Caco-2 (cell line): ENCODE results near the gene AEBP2. TPM values are rescaled to one million over a fixed set of nuclear protein-coding genes. Genes with fewer than 3 reads are reported as not detected.

Experiments used
- BruUV-seq: library from RNA; stranded (reverse); fragments of 400-500 nt; replicated peaks from 2 replicates; lab custom pipeline; 2021; lab: Mats Ljungman, UMichigan
- CTCF ChIA-PET: fragments of 300-600 bp; sonication (Branson Sonifier 250); formaldehyde crosslinking; loops from one replicate; lab custom pipeline; 2022; ENCODE audit warnings: antibody characterized with exemption; lab: Charles Lee
- POLR2A ChIA-PET: fragments of 300-600 bp; sonication (Branson Sonifier 250); formaldehyde crosslinking; loops from one replicate; lab custom pipeline; 2022; ENCODE audit warnings: antibody characterized with exemption; lab: Charles Lee
- DNase-seq, 2 experiments: peaks; one replicate each; pipeline versions ENCODE4 v3.0.0 to v3.0.0-alpha.2; 2020 to 2022
- H3K27me3 ChIP-seq: replicated peaks from 2 replicates; pipeline ENCODE4 v1.6.0; 2011; ENCODE audit warnings: low read length; ENCODE audit not compliant: control insufficient read depth, insufficient read depth
- H3K36me3 ChIP-seq: 2 replicates; pipeline ENCODE4 v1.5.1; 2011; ENCODE audit warnings: low read length; ENCODE audit not compliant: control insufficient read depth, insufficient read depth
- H3K4me1 ChIP-seq: fragments of 250-450 bp; sonication (Bioruptor Pico); 2 replicates; pipeline ENCODE4 v1.5.1; 2020; ENCODE audit warnings: mild to moderate bottlenecking
- H3K4me3 ChIP-seq: 2 replicates; pipeline ENCODE4 v1.5.1; 2011; ENCODE audit warnings: low read depth, mild to moderate bottlenecking, control low read depth, low read length
- H3K9me3 ChIP-seq: fragments of 250-450 bp; sonication (Bioruptor Pico); 2 replicates; pipeline ENCODE4 v1.5.1; 2020; ENCODE audit warnings: mild to moderate bottlenecking, moderate library complexity
- H3K27ac Mint-ChIP-seq: one replicate; pipeline ENCODE4 v1.8.0; 2022; ENCODE audit warnings: mixed read lengths; ENCODE audit not compliant: unreplicated experiment
- H3K27me3 Mint-ChIP-seq: one replicate; pipeline ENCODE4 v1.8.0; 2022; ENCODE audit warnings: mixed read lengths; ENCODE audit not compliant: insufficient read depth, unreplicated experiment
- H3K36me3 Mint-ChIP-seq: one replicate; pipeline ENCODE4 v1.8.0; 2022; ENCODE audit warnings: mild to moderate bottlenecking, mixed read lengths; ENCODE audit not compliant: insufficient read depth, unreplicated experiment
- H3K4me1 Mint-ChIP-seq: one replicate; pipeline ENCODE4 v1.8.0; 2022; ENCODE audit warnings: low read depth, mixed read lengths; ENCODE audit not compliant: unreplicated experiment
- H3K4me3 Mint-ChIP-seq: one replicate; pipeline ENCODE4 v1.8.0; 2022; ENCODE audit warnings: mild to moderate bottlenecking, moderate library complexity, mixed read lengths; ENCODE audit not compliant: unreplicated experiment
- H3K9me3 Mint-ChIP-seq: one replicate; pipeline ENCODE4 v1.8.0; 2022; ENCODE audit warnings: mixed read lengths; ENCODE audit not compliant: unreplicated experiment
- intact Hi-C: fragments of 100-400 bp; cut with micrococcal nuclease; formaldehyde crosslinking; loops from one replicate; pipeline ENCODE4 v1.10.0; 2022; ENCODE audit not compliant: unreplicated experiment
- total RNA-seq: library from RNA; stranded (reverse); gene quantifications from 2 replicates; pipeline ENCODE4 v1.2.3, GENCODE V29; 2022
- TF ChIP-seq, protein P1 (sequence below), 2 experiments: fragments of 200-600 bp in 1 of 2; IDR thresholded peaks; 1 replicate in 1 of 2; 2 replicates in 1 of 2; pipeline versions ENCODE4 v1.5.1 to v1.8.0; 2011 to 2022; ENCODE audit warnings: antibody characterized with exemption in 1 of 2, control low read depth in 1 of 2, inconsistent platforms in 1 of 2, low read depth in 1 of 2, low read length in 1 of 2, mild to moderate bottlenecking in 1 of 2, moderate library complexity in 1 of 2; ENCODE audit not compliant: insufficient read depth in 1 of 2, severe bottlenecking in 1 of 2, unreplicated experiment in 1 of 2

The AEBP2 gene
- total RNA-seq, 1 experiment from 2014 or later: 68.0 TPM

DNA sequence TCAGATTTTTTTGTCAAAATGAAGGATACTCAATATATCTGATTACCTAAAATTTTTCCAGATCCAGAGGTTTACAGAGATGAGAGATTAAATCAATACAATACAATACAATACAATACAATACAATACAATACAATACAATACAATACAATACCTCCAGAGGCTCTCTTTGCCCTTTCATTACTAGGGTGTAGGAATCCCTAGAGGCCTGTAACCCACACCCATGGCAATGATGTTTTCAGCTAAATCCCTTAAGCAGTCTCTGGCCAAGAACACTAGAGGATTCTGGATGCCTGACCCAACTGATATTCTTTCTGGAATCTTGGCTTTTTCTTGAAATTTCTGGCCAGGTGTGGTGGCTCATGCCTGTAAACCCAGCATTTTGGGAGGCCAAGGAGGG, 23.7 kb upstream of the AEBP2 start:
- Mint-ChIP-seq H3K4me1 (no peaks in the 10 kb centered on the region), H3K9me3 (peaks cover 11% of the 10 kb centered on the region), H3K27ac (no peak overlapping the region), H3K4me3 (no peak overlapping the region), H3K27me3 (no peaks in the 10 kb centered on the region), H3K36me3 (no peaks in the 10 kb centered on the region)
- intact Hi-C loops: no loop called here
- CTCF ChIA-PET: no interaction called here
- Histone ChIP-seq H3K4me3 (no peak overlapping the region), H3K4me1 (no peaks in the 10 kb centered on the region), H3K36me3 (no peaks in the 10 kb centered on the region), H3K9me3 (no peaks in the 10 kb centered on the region; the same call in 1 of the 2 replicates), H3K27me3 (no peaks in the 10 kb centered on the region)
- TF ChIP-seq, protein P1, sequence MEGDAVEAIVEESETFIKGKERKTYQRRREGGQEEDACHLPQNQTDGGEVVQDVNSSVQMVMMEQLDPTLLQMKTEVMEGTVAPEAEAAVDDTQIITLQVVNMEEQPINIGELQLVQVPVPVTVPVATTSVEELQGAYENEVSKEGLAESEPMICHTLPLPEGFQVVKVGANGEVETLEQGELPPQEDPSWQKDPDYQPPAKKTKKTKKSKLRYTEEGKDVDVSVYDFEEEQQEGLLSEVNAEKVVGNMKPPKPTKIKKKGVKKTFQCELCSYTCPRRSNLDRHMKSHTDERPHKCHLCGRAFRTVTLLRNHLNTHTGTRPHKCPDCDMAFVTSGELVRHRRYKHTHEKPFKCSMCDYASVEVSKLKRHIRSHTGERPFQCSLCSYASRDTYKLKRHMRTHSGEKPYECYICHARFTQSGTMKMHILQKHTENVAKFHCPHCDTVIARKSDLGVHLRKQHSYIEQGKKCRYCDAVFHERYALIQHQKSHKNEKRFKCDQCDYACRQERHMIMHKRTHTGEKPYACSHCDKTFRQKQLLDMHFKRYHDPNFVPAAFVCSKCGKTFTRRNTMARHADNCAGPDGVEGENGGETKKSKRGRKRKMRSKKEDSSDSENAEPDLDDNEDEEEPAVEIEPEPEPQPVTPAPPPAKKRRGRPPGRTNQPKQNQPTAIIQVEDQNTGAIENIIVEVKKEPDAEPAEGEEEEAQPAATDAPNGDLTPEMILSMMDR (IDR thresholded peaks at IDR 0.05; ENCODE audit: insufficient read depth in 1 of 2, low read depth in 1 of 2, low read length in 1 of 2, severe bottlenecking in 1 of 2, unreplicated experiment in 1 of 2): no peak
- DNase-seq: no peak
- POLR2A ChIA-PET: no interaction called here
- BruUV-seq: no TSS peak

DNA sequence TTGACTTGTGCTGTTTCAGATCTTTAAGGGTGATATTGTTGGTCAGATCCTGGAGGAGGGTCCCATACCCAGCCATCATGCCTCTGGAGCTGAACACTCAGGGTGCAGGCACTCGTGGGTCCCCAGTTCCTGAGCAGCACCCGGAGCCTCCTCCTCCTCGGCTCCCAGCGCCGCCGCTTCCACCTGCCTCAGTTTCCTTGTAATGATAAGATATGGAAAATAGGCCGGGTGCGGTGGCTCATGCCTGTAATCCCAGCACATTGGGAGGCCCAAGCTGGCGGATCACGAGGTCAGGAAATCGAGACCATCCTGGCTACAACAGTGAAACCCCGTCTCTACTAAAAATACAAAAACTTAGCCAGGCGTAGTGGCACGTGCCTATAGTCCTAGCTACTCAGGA, 20.2 kb upstream of the AEBP2 start:
- no peak overlapping the region for H3K4me3 ChIP-seq
- DNase-seq: peak in 1 of 2 experiments; percentile 18
- POLR2A ChIA-PET: no interaction called here
- H3K4me3 Mint-ChIP-seq: no peak overlapping the region
- no peaks in the 10 kb centered on the region for H3K27me3 ChIP-seq
- peaks cover 11% of the 10 kb centered on the region for H3K9me3 Mint-ChIP-seq
- intact Hi-C loops: no loop called here
- H3K4me1 Mint-ChIP-seq: no peaks in the 10 kb centered on the region
- H3K36me3 Mint-ChIP-seq: no peaks in the 10 kb centered on the region
- no peaks in the 10 kb centered on the region for H3K4me1 ChIP-seq
- no peaks in the 10 kb centered on the region for H3K27me3 Mint-ChIP-seq
- TF ChIP-seq, protein P1 (IDR thresholded peaks at IDR 0.05; ENCODE audit: insufficient read depth in 1 of 2, low read depth in 1 of 2, low read length in 1 of 2, severe bottlenecking in 1 of 2, unreplicated experiment in 1 of 2): no peak
- no peaks in the 10 kb centered on the region for H3K36me3 ChIP-seq
- BruUV-seq: no TSS peak
- no peak overlapping the region for H3K27ac Mint-ChIP-seq
- CTCF ChIA-PET: no interaction called here
- no peaks in the 10 kb centered on the region; the same call in 1 of the 2 replicates for H3K9me3 ChIP-seq

DNA sequence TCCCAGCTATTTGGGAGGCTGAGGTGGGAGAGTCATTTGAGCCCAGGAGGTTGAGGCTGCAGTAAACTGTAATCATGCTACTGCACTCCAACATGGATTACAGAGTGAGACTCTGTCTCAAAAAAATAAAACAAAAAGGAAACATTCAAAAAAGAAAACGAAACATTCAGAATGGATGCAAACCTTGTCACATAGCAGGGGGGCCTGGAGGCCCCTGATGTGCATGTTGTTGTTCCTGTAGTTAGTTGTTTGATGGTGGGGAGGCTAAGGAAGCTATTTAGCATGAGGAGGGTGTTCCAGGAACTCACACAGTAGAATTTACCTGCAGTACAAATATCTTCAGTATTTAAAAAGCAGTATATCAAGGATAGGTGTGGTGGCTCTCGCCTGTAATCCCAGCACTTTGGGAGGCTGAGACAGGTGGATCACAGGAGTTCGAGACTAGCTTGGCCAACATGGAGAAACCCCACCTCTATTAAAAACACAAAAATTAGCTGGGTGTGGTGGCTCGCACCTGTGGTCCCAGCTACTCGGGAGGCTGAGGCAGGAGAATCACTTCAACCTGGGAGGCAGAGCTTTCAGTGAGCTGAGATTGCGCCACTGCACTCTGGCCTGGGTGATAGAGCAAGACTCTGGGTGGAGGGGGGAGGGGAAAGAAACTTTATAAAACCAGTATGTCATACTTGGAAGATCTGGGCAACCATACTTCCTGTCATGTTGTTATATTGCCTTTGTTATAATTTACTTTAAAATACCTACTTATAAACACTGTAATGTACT, 17.6 kb upstream of the AEBP2 start:
- peaks cover 11% of the 10 kb centered on the region for H3K9me3 Mint-ChIP-seq
- DNase-seq: peak in 1 of 2 experiments; percentile 36
- H3K27me3 Mint-ChIP-seq: no peaks in the 10 kb centered on the region
- H3K4me3 Mint-ChIP-seq: no peak overlapping the region
- no peaks in the 10 kb centered on the region for H3K36me3 ChIP-seq
- ChIA-PET POLR2A (no interaction called here), CTCF (no interaction called here)
- H3K4me3 ChIP-seq: no peak overlapping the region
- H3K27ac Mint-ChIP-seq: no peak overlapping the region
- TF ChIP-seq, protein P1 (IDR thresholded peaks at IDR 0.05; ENCODE audit: insufficient read depth in 1 of 2, low read depth in 1 of 2, low read length in 1 of 2, severe bottlenecking in 1 of 2, unreplicated experiment in 1 of 2): no peak
- intact Hi-C loops: no loop called here
- H3K9me3 ChIP-seq: peaks cover 3% of the 10 kb centered on the region; the same call in 1 of the 2 replicates
- BruUV-seq: no TSS peak
- H3K36me3 Mint-ChIP-seq: no peaks in the 10 kb centered on the region
- no peaks in the 10 kb centered on the region for H3K27me3 ChIP-seq
- H3K4me1 Mint-ChIP-seq: no peaks in the 10 kb centered on the region
- no peaks in the 10 kb centered on the region for H3K4me1 ChIP-seq
